Stomach (tissue), 9 donors: Measurements from ENCODE around the gene CTNNA3. TPM values are rescaled to one million over a fixed set of nuclear protein-coding genes. Genes with fewer than 3 reads are reported as not detected.

Experiments used
- DNase-seq, 2 donors: peaks; one replicate each; pipeline versions ENCODE4 v3.0.0 to v3.0.0-alpha.2; 2013 to 2019
- H3K27ac ChIP-seq, 5 donors: fragments of 200-600 bp in 4 of 5; sonication (generic) in 4 of 5; one replicate each; pipeline ENCODE4 v1.5.1; 2013 to 2019; ENCODE audit warnings: mild to moderate bottlenecking in 1 of 5, moderate library complexity in 1 of 5
- H3K27me3 ChIP-seq, 3 donors: fragments of 200-600 bp; sonication (generic); one replicate each; pipeline ENCODE4 v1.5.1; 2017 to 2019; ENCODE audit warnings: mixed run types in 1 of 3
- H3K36me3 ChIP-seq, 4 donors: fragments of 200-600 bp; sonication (generic); 1 replicate in 3 of 4; 2 replicates in 1 of 4; pipeline ENCODE4 v1.5.1; 2016 to 2019
- H3K4me1 ChIP-seq, 4 donors: fragments of 200-600 bp; sonication (generic); one replicate each; pipeline ENCODE4 v1.5.1; 2016 to 2019
- H3K4me3 ChIP-seq, 4 donors: fragments of 200-600 bp; sonication (generic) in 3 of 4; one replicate each; pipeline ENCODE4 v1.5.1; 2016 to 2019; ENCODE audit warnings: mild to moderate bottlenecking in 1 of 4
- H3K9me3 ChIP-seq, 4 donors: fragments of 200-600 bp; sonication (generic); one replicate each; pipeline ENCODE4 v1.5.1; 2016 to 2019
- CTCF ChIP-seq, 7 experiments: fragments of 450-650 bp in 4 of 7; fragments of 200-600 bp in 3 of 7; sonication (generic) in 3 of 7; IDR thresholded peaks; one replicate each; pipeline ENCODE4 v1.5.1; 2016 to 2019; ENCODE audit warnings: antibody characterized with exemption in 7 of 7, control low read depth in 2 of 7, mild to moderate bottlenecking in 1 of 7
- EP300 ChIP-seq: sonication (generic); formaldehyde crosslinking; IDR thresholded peaks from one replicate; pipeline ENCODE4 v1.6.1; 2017; ENCODE audit warnings: antibody characterized with exemption
- POLR2A ChIP-seq, 4 donors: fragments of 450-650 bp; IDR thresholded peaks; one replicate each; pipeline ENCODE4 v1.6.1; 2016; ENCODE audit warnings: antibody characterized with exemption in 4 of 4, control low read depth in 2 of 4, mild to moderate bottlenecking in 1 of 4, moderate library complexity in 1 of 4
- POLR2AphosphoS5 ChIP-seq, 3 donors: sonication (generic); formaldehyde crosslinking; IDR thresholded peaks; one replicate each; pipeline ENCODE4 v1.6.1; 2016; ENCODE audit warnings: antibody characterized with exemption in 3 of 3
- WGBS, 5 donors: extraction: QIAGEN DNeasy Blood & Tissue Kit in 3 of 5; methylation state at CpG; one replicate each; pipeline versions ENCODE4 v1.1.5 to v1.1.7; 2013 to 2018; 5-methylcytosine and 5-hydroxymethylcytosine counted together
- intact Hi-C: fragments of 100-400 bp; cut with DNase I; formaldehyde crosslinking; loops from one replicate; pipeline ENCODE4 v1.15.1; 2023; ENCODE audit warnings: low total_unique reads
- polyA plus RNA-seq, 3 donors: library from polyadenylated mRNA; stranded (reverse); fragments of 200-250 nt; gene quantifications; one replicate each; pipeline ENCODE4 v1.2.3, GENCODE V29; 2013
- total RNA-seq, 5 donors: library from RNA; depleted of rRNA; stranded (reverse); fragments of >200 nt; gene quantifications; one replicate each; pipeline versions ENCODE4 v1.1.0 to v1.2.3, GENCODE V29; 2014 to 2016
- donor health status: healthy with polysubstance abuse.
- donor health status: Bipolar disorder and iron deficiency.
- donor health status: healthy.

CTNNA3 gene
- total and polyA plus RNA-seq, 8 donors = 0.14 to 46.1 (median 12.9) TPM; not detected in 2

GRCh38 chr10:65968437-65968836 lies 1727.6 kb downstream of the CTNNA3 start:
- intact Hi-C loops = no loop called here
- TF ChIP-seq CTCF (IDR thresholded peaks at IDR 0.05) = no peak
- WGBS, 5 donors = 78 to 100% (median 94%) methylated on average over 1 of the region's 1 CpG
- DNase-seq = no peak
- Histone ChIP-seq H3K4me1 (no peaks in the 10 kb centered on the region), H3K36me3 (no peaks in the 10 kb centered on the region), H3K27ac (no peak overlapping the region), H3K4me3 (no peak overlapping the region), H3K27me3 (no peaks in the 10 kb centered on the region), H3K9me3 (peaks cover 0 to 8% (median 4%) of the 10 kb centered on the region in 4 donors)

- TF ChIP-seq CTCF (IDR thresholded peaks at IDR 0.05) (no peak), EP300 (no peak), POLR2AphosphoS5 (IDR thresholded peaks at IDR 0.05) (no peak), POLR2A (IDR thresholded peaks at IDR 0.05) (no peak)
- DNase-seq = no peak
- H3K27me3 ChIP-seq = no peaks in the 10 kb centered on the region
- H3K4me1 ChIP-seq = no peaks in the 10 kb centered on the region
- H3K27ac ChIP-seq = no peak overlapping the region
- WGBS, 5 donors = 35 to 63% (median 48%) methylated on average over 1 of the region's 1 CpG
- intact Hi-C loops = no loop called here
- H3K36me3 ChIP-seq = no peaks in the 10 kb centered on the region
- H3K4me3 ChIP-seq = no peak overlapping the region
- peaks cover 0 to 15% (median 6%) of the 10 kb centered on the region in 4 donors for H3K9me3 ChIP-seq
Observed at GRCh38 chr10:65964205-65964604, 1731.8 kb downstream of the CTNNA3 start.

GRCh38 chr10:65952086-65952485 lies 1743.9 kb downstream of the CTNNA3 start:
- H3K4me1 ChIP-seq = peaks cover 0 to 4% (median 0%) of the 10 kb centered on the region in 4 donors
- H3K36me3 ChIP-seq = no peaks in the 10 kb centered on the region
- TF ChIP-seq CTCF (IDR thresholded peaks at IDR 0.05) (no peak), POLR2A (IDR thresholded peaks at IDR 0.05) (no peak), EP300 (no peak), POLR2AphosphoS5 (IDR thresholded peaks at IDR 0.05) (no peak)
- no peak overlapping the region for H3K27ac ChIP-seq
- intact Hi-C loops = no loop called here
- no peaks in the 10 kb centered on the region for H3K27me3 ChIP-seq
- DNase-seq = no peak
- H3K9me3 ChIP-seq = no peaks in the 10 kb centered on the region
- no peak overlapping the region for H3K4me3 ChIP-seq

- peaks cover 0 to 4% (median 0%) of the 10 kb centered on the region in 4 donors for H3K4me1 ChIP-seq
- H3K4me3 ChIP-seq = no peak overlapping the region
- no peaks in the 10 kb centered on the region for H3K9me3 ChIP-seq
- DNase-seq = peak in 1 of 2 donors; percentile 10
- no peak overlapping the region for H3K27ac ChIP-seq
- TF ChIP-seq POLR2A (IDR thresholded peaks at IDR 0.05) (no peak), POLR2AphosphoS5 (IDR thresholded peaks at IDR 0.05) (no peak), CTCF (IDR thresholded peaks at IDR 0.05) (no peak), EP300 (no peak)
- no peaks in the 10 kb centered on the region for H3K36me3 ChIP-seq
- intact Hi-C loops = no loop called here
- no peaks in the 10 kb centered on the region for H3K27me3 ChIP-seq
- WGBS, 5 donors = 36 to 52% (median 43%) methylated on average over 2 of the region's 2 CpGs
Observed at GRCh38 chr10:65950075-65950474, 1745.9 kb downstream of the CTNNA3 start.
